ENCODE data around the gene TRIL. TPM values are rescaled to one million over a fixed set of nuclear protein-coding genes. Genes with fewer than 3 reads are reported as not detected.

TRIL gene
- total and polyA plus RNA-seq, 2 experiments from 2014 or later = 0.08 to 0.32 TPM

GRCh38 chr7:28983396-28984190, 25.5 kb upstream of the TRIL start:
- Histone ChIP-seq H3K4me1 (ENCODE audit: insufficient read depth) (peaks cover 51% of the 10 kb centered on the region), H3F3A (ENCODE audit: insufficient read depth) (peaks cover 31% of the 10 kb centered on the region), H2AFZ (no peak overlapping the region), H3K4me3 (no peak overlapping the region), H3K9me3 (ENCODE audit: low read depth) (no peaks in the 10 kb centered on the region), H3K9ac (no peak overlapping the region), H3K79me2 (ENCODE audit: insufficient read depth) (no peaks in the 10 kb centered on the region), H3K4me2 (ENCODE audit: unreplicated experiment) (no peak overlapping the region), H3K27ac (no peak overlapping the region), H3K27me3 (replicated peaks; ENCODE audit: insufficient read depth) (no peaks in the 10 kb centered on the region), H3K9me2 (ENCODE audit: insufficient read depth) (no peaks in the 10 kb centered on the region), H4K20me1 (ENCODE audit: insufficient read depth) (no peaks in the 10 kb centered on the region), H3K36me3 (ENCODE audit: low read depth) (no peaks in the 10 kb centered on the region)
- WGBS, 2 experiments (ENCODE audit: low coverage in 1 of 2, low lambda C conversion rate in 2 of 2, missing lambda C conversion rate in 2 of 2) = 70 to 73% methylated on average over 4 of the region's 4 CpGs
- DNase-seq = no peak
- no peak for TF ChIP-seq EZH2phosphoT487 (IDR thresholded peaks at IDR 0.05; ENCODE audit: insufficient read depth, low read depth)
- no peak for TF ChIP-seq EZH2 (IDR thresholded peaks at IDR 0.05; ENCODE audit: insufficient read depth, poor library complexity, severe bottlenecking)
- in situ Hi-C loops (cut with MboI) = no loop called here

- H3K9me3 ChIP-seq (ENCODE audit: low read depth) = no peaks in the 10 kb centered on the region
- H3K36me3 ChIP-seq (ENCODE audit: low read depth) = no peaks in the 10 kb centered on the region
- no peaks in the 10 kb centered on the region for H3K9me2 ChIP-seq (ENCODE audit: insufficient read depth)
- in situ Hi-C loops (cut with MboI) = no loop called here
- H3K9ac ChIP-seq = no peak overlapping the region
- TF ChIP-seq EZH2 (IDR thresholded peaks at IDR 0.05; ENCODE audit: insufficient read depth, poor library complexity, severe bottlenecking) = no peak
- TF ChIP-seq EZH2phosphoT487 (IDR thresholded peaks at IDR 0.05; ENCODE audit: insufficient read depth, low read depth) = no peak
- no peak overlapping the region for H3K4me2 ChIP-seq (ENCODE audit: unreplicated experiment)
- WGBS, 2 experiments (ENCODE audit: low coverage in 1 of 2, low lambda C conversion rate in 2 of 2, missing lambda C conversion rate in 2 of 2) = 38 to 41% methylated on average over 4 of the region's 4 CpGs
- DNase-seq = no peak
- H3K4me1 ChIP-seq (ENCODE audit: insufficient read depth) = peaks cover 29% of the 10 kb centered on the region
- H3F3A ChIP-seq (ENCODE audit: insufficient read depth) = peaks cover 6% of the 10 kb centered on the region
- H3K27me3 ChIP-seq (replicated peaks; ENCODE audit: insufficient read depth) = no peaks in the 10 kb centered on the region
- H3K4me3 ChIP-seq = no peak overlapping the region
- no peak overlapping the region for H2AFZ ChIP-seq
- H3K79me2 ChIP-seq (ENCODE audit: insufficient read depth) = no peaks in the 10 kb centered on the region
- no peak overlapping the region for H3K27ac ChIP-seq
- H4K20me1 ChIP-seq (ENCODE audit: insufficient read depth) = no peaks in the 10 kb centered on the region
Measured at GRCh38 chr7:28981161-28981465, 23.0 kb upstream of the TRIL start.

GRCh38 chr7:28980451-28981160, 22.5 kb upstream of the TRIL start:
- Histone ChIP-seq H3K9me3 (ENCODE audit: low read depth) (no peaks in the 10 kb centered on the region), H3K79me2 (ENCODE audit: insufficient read depth) (no peaks in the 10 kb centered on the region), H3F3A (ENCODE audit: insufficient read depth) (peaks cover 1% of the 10 kb centered on the region; the same call in 1 of the 2 replicates), H3K9ac (no peak overlapping the region), H3K36me3 (ENCODE audit: low read depth) (no peaks in the 10 kb centered on the region), H3K27me3 (replicated peaks; ENCODE audit: insufficient read depth) (no peaks in the 10 kb centered on the region), H3K9me2 (ENCODE audit: insufficient read depth) (no peaks in the 10 kb centered on the region), H3K4me1 (ENCODE audit: insufficient read depth) (peaks cover 25% of the 10 kb centered on the region), H3K27ac (no peak overlapping the region), H2AFZ (no peak overlapping the region), H3K4me3 (no peak overlapping the region), H4K20me1 (ENCODE audit: insufficient read depth) (no peaks in the 10 kb centered on the region), H3K4me2 (ENCODE audit: unreplicated experiment) (peak overlapping the region; percentile 1)
- TF ChIP-seq EZH2 (IDR thresholded peaks at IDR 0.05; ENCODE audit: insufficient read depth, poor library complexity, severe bottlenecking) = no peak
- no peak for TF ChIP-seq EZH2phosphoT487 (IDR thresholded peaks at IDR 0.05; ENCODE audit: insufficient read depth, low read depth)
- in situ Hi-C loops (cut with MboI) = no loop called here
- peak; percentile 58 for DNase-seq
- 45 to 46% methylated on average over 8 of the region's 8 CpGs for WGBS, 2 experiments (ENCODE audit: low coverage in 1 of 2, low lambda C conversion rate in 2 of 2, missing lambda C conversion rate in 2 of 2)

- 55 to 63% methylated on average over 3 of the region's 3 CpGs for WGBS, 2 experiments (ENCODE audit: low coverage in 1 of 2, low lambda C conversion rate in 2 of 2, missing lambda C conversion rate in 2 of 2)
- no peaks in the 10 kb centered on the region for H3K9me2 ChIP-seq (ENCODE audit: insufficient read depth)
- no peaks in the 10 kb centered on the region for H3K36me3 ChIP-seq (ENCODE audit: low read depth)
- DNase-seq = no peak
- H3K4me1 ChIP-seq (ENCODE audit: insufficient read depth) = peaks cover 19% of the 10 kb centered on the region
- in situ Hi-C loops (cut with MboI) = no loop called here
- no peak overlapping the region for H3K4me2 ChIP-seq (ENCODE audit: unreplicated experiment)
- no peak overlapping the region for H2AFZ ChIP-seq
- H3F3A ChIP-seq (ENCODE audit: insufficient read depth) = no peaks in the 10 kb centered on the region; the same call in 1 of the 2 replicates
- H3K27me3 ChIP-seq (replicated peaks; ENCODE audit: insufficient read depth) = no peaks in the 10 kb centered on the region
- no peak overlapping the region for H3K9ac ChIP-seq
- H3K4me3 ChIP-seq = no peak overlapping the region
- H3K9me3 ChIP-seq (ENCODE audit: low read depth) = no peaks in the 10 kb centered on the region
- TF ChIP-seq EZH2 (IDR thresholded peaks at IDR 0.05; ENCODE audit: insufficient read depth, poor library complexity, severe bottlenecking) (no peak), EZH2phosphoT487 (IDR thresholded peaks at IDR 0.05; ENCODE audit: insufficient read depth, low read depth) (no peak)
- H4K20me1 ChIP-seq (ENCODE audit: insufficient read depth) = no peaks in the 10 kb centered on the region
- H3K27ac ChIP-seq = no peak overlapping the region
- H3K79me2 ChIP-seq (ENCODE audit: insufficient read depth) = no peaks in the 10 kb centered on the region
Measured at GRCh38 chr7:28979776-28980175, 21.6 kb upstream of the TRIL start.

Data from GM23248 (cell line).